HCT116 (cell line): ENCODE measurements around the gene ACP7. TPM values are rescaled to one million over a fixed set of nuclear protein-coding genes. Genes with fewer than 3 reads are reported as not detected.

Source experiments
- ATAC-seq: fragments of 200-7000 bp; cut with Tn5 transposase; 2 replicates; pipeline ENCODE4 v1.9.1; 2020; ENCODE audit warnings: mild to moderate bottlenecking, moderate library complexity
- BruUV-seq: library from RNA; stranded (reverse); fragments of 400-500 nt; replicated peaks from 2 replicates; lab custom pipeline; 2021; lab: Mats Ljungman, UMichigan
- CTCF ChIA-PET: fragments of 300-600 bp; sonication (Branson Sonifier 250); formaldehyde crosslinking; loops from one replicate; lab custom pipeline; 2021; ENCODE audit warnings: antibody characterized with exemption; lab: Charles Lee
- POLR2A ChIA-PET: fragments of 300-600, 350-600 bp; sonication (Branson Sonifier 250); formaldehyde crosslinking; loops from one replicate; lab custom pipeline; 2021; ENCODE audit warnings: antibody characterized with exemption; lab: Charles Lee
- RAD21 ChIA-PET, 2 experiments: fragments of 300-600 bp; sonication (Branson Sonifier 250); formaldehyde crosslinking; loops; one replicate each; lab custom pipeline; 2023; ENCODE audit warnings: low total read pairs in 2 of 2; ENCODE audit not compliant: uncharacterized antibody in 2 of 2, unreplicated experiment in 2 of 2, low non-redundant PET in 1 of 2; lab: Charles Lee
- DNase-seq: peaks from one replicate; pipeline ENCODE4 v3.0.0-alpha.2; 2010; ENCODE audit warnings: low read depth, low spot score
- H2AFZ ChIP-seq: fragments of 200-600 bp; shearing (Covaris generic), sonication (generic); 2 replicates; pipeline ENCODE4 v1.6.1; 2017; ENCODE audit warnings: low read depth, mixed run types, mixed read lengths, antibody characterized with exemption, low read length; ENCODE audit not compliant: poor library complexity, severe bottlenecking
- H3K27ac ChIP-seq: 2 replicates; pipeline ENCODE4 v1.5.1; 2012; ENCODE audit warnings: low read depth, low read length
- H3K27me3 ChIP-seq: fragments of 200-600 bp; sonication (generic); 2 replicates; pipeline ENCODE4 v1.6.1; 2016; ENCODE audit warnings: mixed run types, low read length, mixed read lengths; ENCODE audit not compliant: insufficient read depth
- H3K36me3 ChIP-seq, 2 experiments: fragments of 200-500 bp in 1 of 2; fragments of 200-600 bp in 1 of 2; sonication (Bioruptor generic) in 1 of 2; sonication (generic) in 1 of 2; 2 replicates each; pipeline versions ENCODE4 v1.5.1 to v1.6.1; 2014 to 2016; ENCODE audit warnings: low read length in 2 of 2, inconsistent platforms in 1 of 2, mixed read lengths in 1 of 2, mixed run types in 1 of 2; ENCODE audit not compliant: insufficient read depth in 2 of 2, control insufficient read depth in 1 of 2
- H3K4me1 ChIP-seq, 2 experiments: fragments of 200-600 bp in 1 of 2; sonication (generic) in 1 of 2; 2 replicates each; pipeline versions ENCODE4 v1.5.1 to v1.6.1; 2012 to 2017; ENCODE audit warnings: low read length in 2 of 2, inconsistent platforms in 1 of 2, mild to moderate bottlenecking in 1 of 2, mixed read lengths in 1 of 2, mixed run types in 1 of 2, moderate library complexity in 1 of 2; ENCODE audit not compliant: insufficient read depth in 2 of 2, control insufficient read depth in 1 of 2
- H3K4me2 ChIP-seq: fragments of 200-600 bp; sonication (generic); 2 replicates; pipeline ENCODE4 v1.6.1; 2017; ENCODE audit warnings: mixed run types, low read length, mixed read lengths
- H3K4me3 ChIP-seq, 2 experiments: fragments of 200-600 bp in 1 of 2; sonication (generic) in 1 of 2; replicated peaks in 1 of 2; 2 replicates each; pipeline ENCODE4 v1.5.1; 2011 to 2016; ENCODE audit warnings: low read length in 2 of 2, control low read depth in 1 of 2, low read depth in 1 of 2, mild to moderate bottlenecking in 1 of 2, mixed read lengths in 1 of 2, mixed run types in 1 of 2
- H3K79me2 ChIP-seq: fragments of 200-600 bp; sonication (generic); 2 replicates; pipeline ENCODE4 v1.6.1; 2017; ENCODE audit warnings: mild to moderate bottlenecking, mixed run types, low read length, moderate library complexity, mixed read lengths; ENCODE audit not compliant: insufficient read depth
- H3K9ac ChIP-seq: fragments of 200-600 bp; sonication (generic); 2 replicates; pipeline ENCODE4 v1.6.1; 2016; ENCODE audit warnings: low read length, mixed read lengths
- H3K9me2 ChIP-seq: fragments of 200-600 bp; sonication (generic), shearing (Covaris generic); 2 replicates; pipeline ENCODE4 v1.6.1; 2017; ENCODE audit warnings: mixed run types, mild to moderate bottlenecking, moderate library complexity; ENCODE audit not compliant: insufficient read depth
- H3K9me3 ChIP-seq, 2 experiments: fragments of 200-500 bp in 1 of 2; fragments of 200-600 bp in 1 of 2; sonication (Bioruptor generic) in 1 of 2; sonication (generic) in 1 of 2; 2 replicates each; pipeline ENCODE4 v1.6.1; 2014 to 2017; ENCODE audit warnings: low read length in 2 of 2, mixed read lengths in 2 of 2, inconsistent platforms in 1 of 2, low read depth in 1 of 2, mild to moderate bottlenecking in 1 of 2, mixed run types in 1 of 2, moderate library complexity in 1 of 2; ENCODE audit not compliant: control insufficient read depth in 1 of 2, insufficient read depth in 1 of 2
- H4K20me1 ChIP-seq: fragments of 200-600 bp; sonication (generic), shearing (Covaris generic); 2 replicates; pipeline ENCODE4 v1.6.1; 2017; ENCODE audit warnings: mixed run types, mild to moderate bottlenecking, moderate library complexity; ENCODE audit not compliant: insufficient read depth
- EZH2 ChIP-seq: fragments of 200-600 bp; sonication (generic); IDR thresholded peaks from 2 replicates; pipeline ENCODE4 v1.6.1; 2017; ENCODE audit warnings: antibody characterized with exemption, mixed run types
- POLR2A ChIP-seq: IDR thresholded peaks from 2 replicates; pipeline ENCODE4 v1.7.0; 2011; ENCODE audit warnings: borderline replicate concordance; ENCODE audit not compliant: insufficient read depth, insufficient read length; ENCODE audit errors: extremely low read depth
- RAD21 ChIP-seq: IDR thresholded peaks from 2 replicates; pipeline ENCODE4 v1.6.1; 2012; ENCODE audit warnings: low read depth, mild to moderate bottlenecking
- REST ChIP-seq: IDR thresholded peaks from 2 replicates; pipeline ENCODE4 v1.6.1; 2012; ENCODE audit warnings: low read depth
- SIN3A ChIP-seq: IDR thresholded peaks from 2 replicates; pipeline ENCODE4 v1.6.1; 2012; ENCODE audit warnings: low read depth
- TCF7L2 ChIP-seq: IDR thresholded peaks from 2 replicates; pipeline ENCODE4 v1.7.0; 2011; ENCODE audit warnings: borderline replicate concordance, inconsistent platforms; ENCODE audit not compliant: insufficient read depth, insufficient read length; ENCODE audit errors: extremely low read depth
- YY1 ChIP-seq: IDR thresholded peaks from 2 replicates; pipeline ENCODE4 v1.6.1; 2011; ENCODE audit warnings: low read length, low read depth, moderate library complexity, mild to moderate bottlenecking; ENCODE audit not compliant: insufficient replicate concordance; ENCODE audit errors: extremely low read depth
- intact Hi-C: fragments of 100-400 bp; cut with micrococcal nuclease; formaldehyde crosslinking; loops from 2 replicates; pipeline ENCODE4 v1.10.0; 2022
- total RNA-seq: library from RNA; stranded (reverse); gene quantifications from one replicate; pipeline ENCODE4 v1.2.1, GENCODE V29; 2021; ENCODE audit not compliant: unreplicated experiment

ACP7 gene
- total RNA-seq, 1 experiment from 2014 or later = 4.7 TPM

- H3K9me3 ChIP-seq = no peaks in the 10 kb centered on the region
- DNase-seq (no peak), ATAC-seq (no peak)
- CTCF ChIA-PET = no interaction called here
- H3K27me3 ChIP-seq = no peaks in the 10 kb centered on the region
- no peak overlapping the region for H2AFZ ChIP-seq
- no peaks in the 10 kb centered on the region for H3K9me2 ChIP-seq
- POLR2A ChIA-PET = interaction anchor here (0.9 kb wide), 1 partner anchor 13 kb away, joined by 7 read pairs; no protein-coding TSS in a partner anchor
- no peak overlapping the region for H3K4me2 ChIP-seq
- RAD21 ChIA-PET = interaction anchor here in 1 of 2 experiments (0.6 kb wide), 1 partner anchor 248 kb away, joined by 3 read pairs; no protein-coding TSS in a partner anchor
- no peak for TF ChIP-seq SIN3A
- no peak for TF ChIP-seq TCF7L2
- no peak for TF ChIP-seq POLR2A
- TF ChIP-seq EZH2 = no peak
- no peak for TF ChIP-seq YY1
- no peak for TF ChIP-seq RAD21
- TF ChIP-seq REST = no peak
- no peak overlapping the region for H3K9ac ChIP-seq
- intact Hi-C loops = no loop called here
- BruUV-seq = no TSS peak
- no peak overlapping the region for H3K27ac ChIP-seq
- H3K4me3 ChIP-seq = no peak overlapping the region
- H4K20me1 ChIP-seq = no peaks in the 10 kb centered on the region
- peaks cover 10% of the 10 kb centered on the region; the same call in 1 of the 2 replicates for H3K79me2 ChIP-seq
- H3K4me1 ChIP-seq = peaks cover 10 to 30% of the 10 kb centered on the region in 2 experiments; a peak in 3 of 4 replicates
- no peaks in the 10 kb centered on the region for H3K36me3 ChIP-seq
Observed at GRCh38 chr19:39086386-39086785, 2.2 kb downstream of the ACP7 start.
